T-helper 9 cell (primary cell): ENCODE data around the gene CBLB.

Experiments
- DNase-seq: peaks from one replicate; pipeline ENCODE4 v3.0.0-alpha.2; 2020

Gene CBLB

DNA sequence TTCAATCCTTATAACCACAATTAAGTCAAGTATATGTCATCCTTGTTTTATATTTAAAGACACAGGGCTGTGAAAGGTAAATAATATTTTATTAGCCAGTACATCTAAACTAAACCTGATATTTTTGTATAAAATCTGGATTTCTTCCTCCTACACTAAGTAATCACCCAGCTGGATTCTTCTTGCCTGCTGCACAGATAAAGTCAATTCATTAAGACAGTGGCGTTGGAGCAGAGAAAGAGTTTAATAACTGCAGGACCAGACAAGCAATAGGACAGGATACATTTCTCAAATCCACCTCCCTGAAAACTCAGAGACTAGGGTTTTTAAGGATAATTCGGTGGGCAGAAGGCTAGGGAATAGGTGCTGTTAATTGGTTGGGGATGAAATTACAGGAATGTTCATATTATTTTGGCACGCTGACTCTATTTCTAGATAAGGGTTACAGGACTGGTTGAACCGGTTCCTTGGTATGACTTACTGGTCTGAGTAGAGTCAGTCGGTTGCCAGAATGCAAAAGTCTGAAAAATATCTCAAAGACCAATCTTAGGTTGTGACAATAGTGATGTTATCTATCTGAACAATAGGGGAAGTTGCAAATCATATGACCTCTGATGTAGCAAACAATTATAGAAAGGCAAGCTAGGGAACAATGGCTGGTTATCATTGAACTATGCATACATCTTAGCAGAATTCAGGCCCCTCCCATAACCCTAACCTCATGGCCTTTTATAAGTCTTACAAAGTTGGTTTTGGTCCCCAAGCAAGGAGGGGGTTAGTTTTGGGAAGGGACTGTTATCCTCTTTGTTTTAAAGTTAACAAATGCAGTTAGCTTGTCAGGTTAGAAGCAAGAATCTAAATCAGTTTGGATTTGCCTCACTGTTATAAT, 257.3 kb downstream of the CBLB start:
- no peak for DNase-seq

- DNase-seq = no peak
These were observed 258.3 kb downstream of the CBLB start for GRCh38 chr3:105610473-105610872.

GRCh38 chr3:105608623-105609022, 260.2 kb downstream of the CBLB start:
- DNase-seq = no peak

GRCh38 chr3:105606016-105606415, 262.8 kb downstream of the CBLB start:
- DNase-seq = no peak
